TTC549 (cell line): Measurements from ENCODE around the gene CMA1.
"Not testable (repeated sequence)": the region's sequence is repeated elsewhere in the genome, so short reads cannot be mapped to it uniquely, and the experiment has no call there.

Experiments
- FAIRE-seq: peaks from 2 replicates; lab custom pipeline; 2012; peaks lifted over from hg19 to GRCh38; lab: Jason Lieb, UNC

The CMA1 gene

GRCh38 chr14:24508155-24508840 is at the start of gene CMA1:
Gene CMA1 (minus strand): TSS chr14:24508265. CDS start chr14:24508235, 30 bp downstream.
- FAIRE-seq, result no peak

- FAIRE-seq, result no peak
These were observed 48.7 kb upstream of the CMA1 start for GRCh38 chr14:24556756-24557155.

- not testable (repeated sequence) for FAIRE-seq
These were observed 41.0 kb upstream of the CMA1 start for GRCh38 chr14:24549064-24549463.

GRCh38 chr14:24542346-24542936 is 34.4 kb upstream of the CMA1 start:
- no peak for FAIRE-seq

GRCh38 chr14:24535737-24536136 is 27.7 kb upstream of the CMA1 start:
- no peak for FAIRE-seq

GRCh38 chr14:24534286-24534685 is 26.2 kb upstream of the CMA1 start:
- FAIRE-seq, result no peak

- FAIRE-seq, result not testable (repeated sequence)
These were observed 18.0 kb upstream of the CMA1 start for GRCh38 chr14:24525877-24526620.

GRCh38 chr14:24518851-24519250 is 10.8 kb upstream of the CMA1 start:
- no peak for FAIRE-seq

- no peak for FAIRE-seq
These were observed 6.1 kb upstream of the CMA1 start for GRCh38 chr14:24514209-24514608.

GRCh38 chr14:24513009-24513408 is 4.9 kb upstream of the CMA1 start:
- FAIRE-seq, result no peak

GRCh38 chr14:24506443-24506842 is 1.6 kb downstream of the CMA1 start:
- FAIRE-seq, result no peak

GRCh38 chr14:24504425-24504950 is 3.6 kb downstream of the CMA1 start:
- FAIRE-seq, result no peak

GRCh38 chr14:24491586-24492408 is 16.3 kb downstream of the CMA1 start:
- not testable (repeated sequence) for FAIRE-seq

- FAIRE-seq, result no peak
These were observed 24.3 kb downstream of the CMA1 start for GRCh38 chr14:24483604-24484252.

- not testable (repeated sequence) for FAIRE-seq
These were observed 25.3 kb downstream of the CMA1 start for GRCh38 chr14:24482699-24483303.

GRCh38 chr14:24481622-24482324 is 26.3 kb downstream of the CMA1 start:
- no peak for FAIRE-seq

GRCh38 chr14:24479999-24480398 is 28.1 kb downstream of the CMA1 start:
- FAIRE-seq, result not testable (repeated sequence)

- no peak for FAIRE-seq
These were observed 32.8 kb downstream of the CMA1 start for GRCh38 chr14:24475261-24475660.

- no peak for FAIRE-seq
These were observed 34.9 kb downstream of the CMA1 start for GRCh38 chr14:24473211-24473610.

GRCh38 chr14:24470450-24470849 is 37.6 kb downstream of the CMA1 start:
- not testable (repeated sequence) for FAIRE-seq

- FAIRE-seq, result no peak
These were observed 42.3 kb downstream of the CMA1 start for GRCh38 chr14:24465805-24466204.
